Umbilical cord (tissue), 2 donors: ENCODE results near the gene PBXIP1. TPM values are rescaled to one million over a fixed set of nuclear protein-coding genes. Genes with fewer than 3 reads are reported as not detected.
A peak's percentile ranks its signal among the peaks of the same experiment; 100 is the strongest.

Experiments used
- DNase-seq: peaks from one replicate; pipeline ENCODE4 v3.0.0-alpha.2; 2015; ENCODE audit warnings: low spot score
- total RNA-seq: library from RNA; depleted of rRNA; stranded (reverse); fragments of >200 nt; gene quantifications from one replicate; pipeline ENCODE4 v1.2.3, GENCODE V29; 2014; ENCODE audit warnings: low replicate concordance; ENCODE audit not compliant: insufficient read depth

PBXIP1 gene
- total RNA-seq, 1 donor from 2014 or later, result 120 TPM

GRCh38 chr1:154957091-154957657, 1.3 kb upstream of the PBXIP1 start:
- no peak for DNase-seq

- DNase-seq, result peak; percentile 69
Measured at GRCh38 chr1:154956544-154956941, 644 bp upstream of the PBXIP1 start.

- peak; percentile 72 for DNase-seq
Measured at GRCh38 chr1:154955039-154955717, 721 bp downstream of the PBXIP1 start.

GRCh38 chr1:154954541-154954940, 1.4 kb downstream of the PBXIP1 start:
- DNase-seq, result no peak

- no peak for DNase-seq
Measured at GRCh38 chr1:154953611-154954038, 2.3 kb downstream of the PBXIP1 start.

GRCh38 chr1:154952664-154953063, 3.2 kb downstream of the PBXIP1 start:
- DNase-seq, result no peak

- DNase-seq, result no peak
Measured at GRCh38 chr1:154951901-154952657, 3.8 kb downstream of the PBXIP1 start.

- DNase-seq, result no peak
Measured at GRCh38 chr1:154948079-154948478, 7.8 kb downstream of the PBXIP1 start.

GRCh38 chr1:154945962-154946850, 9.7 kb downstream of the PBXIP1 start:
- no peak for DNase-seq

- no peak for DNase-seq
Measured at GRCh38 chr1:154945160-154945961, 10.5 kb downstream of the PBXIP1 start.

GRCh38 chr1:154944401-154945159, 11.3 kb downstream of the PBXIP1 start:
- DNase-seq, result peak; percentile 75

GRCh38 chr1:154943649-154944400, 12.1 kb downstream of the PBXIP1 start:
- DNase-seq, result peak; percentile 63

- no peak for DNase-seq
Measured at GRCh38 chr1:154941333-154942013, 14.4 kb downstream of the PBXIP1 start.

GRCh38 chr1:154940651-154941194, 15.2 kb downstream of the PBXIP1 start:
- DNase-seq, result no peak

- no peak for DNase-seq
Measured at GRCh38 chr1:154940213-154940560, 15.7 kb downstream of the PBXIP1 start.

- DNase-seq, result no peak
Measured at GRCh38 chr1:154938604-154939399, 17.1 kb downstream of the PBXIP1 start.

GRCh38 chr1:154937988-154938386, 17.9 kb downstream of the PBXIP1 start:
- DNase-seq, result no peak
